ENCODE data around the gene OR5C1. TPM values are rescaled to one million over a fixed set of nuclear protein-coding genes. Genes with fewer than 3 reads are reported as not detected.

Gene OR5C1
- total and polyA plus RNA-seq, 2 of the 13 experiments (the other 11 are each of a cell fraction or from before 2014, with no cell fraction given): not detected

- H3K36me3 ChIP-seq (replicated peaks in 1 of 2; ENCODE audit: control insufficient read depth in 1 of 2, insufficient read depth in 2 of 2, low read length in 2 of 2): no peaks in the 10 kb centered on the region
- 59% methylated on average over 22 of the region's 30 CpGs for WGBS (ENCODE audit: low lambda C conversion rate)
- no peak within 1 kb of the TSS for H3K27ac ChIP-seq (ENCODE audit: extremely low read length, insufficient read depth, low read length)
- H3K79me2 ChIP-seq (ENCODE audit: insufficient read depth, low read length): no peaks in the 10 kb centered on the region
- no peak for DNase-seq (ENCODE audit: low spot score)
- FAIRE-seq: no peak
- no peak within 1 kb of the TSS for H3K4me3 ChIP-seq (replicated peaks in 1 of 3; ENCODE audit: insufficient read depth in 1 of 3, low read depth in 2 of 3, low read length in 3 of 3)
- no peak for TF ChIP-seq ATF6 (CRISPR knock-in tag; conservative IDR thresholded peaks at IDR 0.05)
- no peak for TF ChIP-seq ATF7-NPFF (CRISPR knock-in tag; IDR thresholded peaks at IDR 0.05; ENCODE audit: low read depth)
- TF ChIP-seq ZNF800 (CRISPR knock-in tag; IDR thresholded peaks at IDR 0.05): no peak
- TF ChIP-seq ZSCAN20 (CRISPR knock-in tag; IDR thresholded peaks at IDR 0.05; ENCODE audit: borderline replicate concordance): no peak
- TF ChIP-seq THYN1 (CRISPR knock-in tag; IDR thresholded peaks at IDR 0.05; ENCODE audit: borderline replicate concordance, low read depth): no peak
- TF ChIP-seq GRHL1 (CRISPR knock-in tag; conservative IDR thresholded peaks at IDR 0.05): no peak
- TF ChIP-seq CSRNP1 (CRISPR knock-in tag; IDR thresholded peaks at IDR 0.05): no peak
- CTCF ChIA-PET (ENCODE audit: low intra/inter-chr PET ratio, low total read pairs): no interaction called here
- POLR2A ChIA-PET: no interaction called here
- no peak within 1 kb of the TSS for H3K9ac ChIP-seq (ENCODE audit: insufficient read depth, low read depth, low read length)
- H3K27me3 ChIP-seq (ENCODE audit: control insufficient read depth in 1 of 2, insufficient read depth in 2 of 2, low read length in 2 of 2): no peaks in the 10 kb centered on the region
- ATAC-seq: no peak
- no peaks in the 10 kb centered on the region for H3K9me3 ChIP-seq (ENCODE audit: low read length)
- no peaks in the 10 kb centered on the region for H3K4me1 ChIP-seq (ENCODE audit: insufficient read depth, low read length)
- H2AFZ ChIP-seq (ENCODE audit: low read length): no peak within 1 kb of the TSS
- H3K4me2 ChIP-seq (ENCODE audit: low read depth, low read length): no peak within 1 kb of the TSS
- in situ Hi-C loops (cut with HindIII; ENCODE audit: extremely low pct_ligation_motif_present, low pct_unique_long_range_greater_than_20kb) (loop anchor here (10.0 to 25.0 kb wide), 2 partner anchors 296 to 438 kb away; partner anchors contain the start of gene PTGS1), intact Hi-C loops (cut with micrococcal nuclease; ENCODE audit: unreplicated experiment) (no loop called here)
- H4K20me1 ChIP-seq (ENCODE audit: insufficient read depth, low read length): no peaks in the 10 kb centered on the region
- BruUV-seq (replicated peaks): no TSS peak
These were observed 11.6 kb downstream of the OR5C1 start, which contains the start of gene OR1K1 for GRCh38 chr9:122800066-122801060. Gene OR1K1, plus strand, starts transcription at chr9:122800123. Its CDS starts 0 bp downstream, at chr9:122800123.
